ENCODE data around the gene IDE.

IDE gene

GRCh38 chr10:92562424-92562823 is 11.5 kb downstream of the IDE start:
- DNase-seq = no peak

- no peak for DNase-seq
Observed at GRCh38 chr10:92559046-92559445, 14.8 kb downstream of the IDE start.

- no peak for DNase-seq
Observed at GRCh38 chr10:92553959-92554358, 19.9 kb downstream of the IDE start.

- DNase-seq = no peak
Observed at GRCh38 chr10:92552310-92552709, 21.6 kb downstream of the IDE start.

- DNase-seq = no peak
Observed at GRCh38 chr10:92550924-92551323, 23.0 kb downstream of the IDE start.

GRCh38 chr10:92547676-92548075 is 26.2 kb downstream of the IDE start:
- no peak for DNase-seq

- no peak for DNase-seq
Observed at GRCh38 chr10:92545556-92545955, 28.3 kb downstream of the IDE start.

GRCh38 chr10:92544296-92544695 is 29.6 kb downstream of the IDE start:
- DNase-seq = peak; percentile 10

GRCh38 chr10:92542458-92542857 is 31.4 kb downstream of the IDE start:
- DNase-seq = no peak

GRCh38 chr10:92541583-92541982 is 32.3 kb downstream of the IDE start:
- DNase-seq = no peak

GRCh38 chr10:92538231-92538958 is 35.5 kb downstream of the IDE start:
- no peak for DNase-seq

GRCh38 chr10:92530891-92531535 is 42.9 kb downstream of the IDE start:
- DNase-seq = no peak

- no peak for DNase-seq
Observed at GRCh38 chr10:92530421-92530820, 43.5 kb downstream of the IDE start.

- no peak for DNase-seq
Observed at GRCh38 chr10:92527716-92528115, 46.2 kb downstream of the IDE start.

GRCh38 chr10:92523639-92524038 is 50.3 kb downstream of the IDE start:
- no peak for DNase-seq

GRCh38 chr10:92517034-92517655 is 56.7 kb downstream of the IDE start:
- DNase-seq = peak; percentile 81

- DNase-seq = no peak
Observed at GRCh38 chr10:92508866-92509265, 65.0 kb downstream of the IDE start.

GRCh38 chr10:92506336-92506735 is 67.6 kb downstream of the IDE start:
- no peak for DNase-seq

- no peak for DNase-seq
Observed at GRCh38 chr10:92505044-92505443, 68.8 kb downstream of the IDE start.

GRCh38 chr10:92502296-92502808 is 71.5 kb downstream of the IDE start:
- no peak for DNase-seq

- DNase-seq = no peak
Observed at GRCh38 chr10:92493362-92493761, 80.5 kb downstream of the IDE start.

GRCh38 chr10:92492748-92493240 is 81.1 kb downstream of the IDE start:
- no peak for DNase-seq

GRCh38 chr10:92490387-92490786 is 83.5 kb downstream of the IDE start:
- no peak for DNase-seq

GRCh38 chr10:92486637-92487036 is 87.3 kb downstream of the IDE start:
- no peak for DNase-seq
